Measurements from ENCODE around the gene ESRRB.
"Not testable (repeated sequence)": the region's sequence is repeated elsewhere in the genome, so short reads cannot be mapped to it uniquely, and the experiment has no call there.

The ESRRB gene

DNA sequence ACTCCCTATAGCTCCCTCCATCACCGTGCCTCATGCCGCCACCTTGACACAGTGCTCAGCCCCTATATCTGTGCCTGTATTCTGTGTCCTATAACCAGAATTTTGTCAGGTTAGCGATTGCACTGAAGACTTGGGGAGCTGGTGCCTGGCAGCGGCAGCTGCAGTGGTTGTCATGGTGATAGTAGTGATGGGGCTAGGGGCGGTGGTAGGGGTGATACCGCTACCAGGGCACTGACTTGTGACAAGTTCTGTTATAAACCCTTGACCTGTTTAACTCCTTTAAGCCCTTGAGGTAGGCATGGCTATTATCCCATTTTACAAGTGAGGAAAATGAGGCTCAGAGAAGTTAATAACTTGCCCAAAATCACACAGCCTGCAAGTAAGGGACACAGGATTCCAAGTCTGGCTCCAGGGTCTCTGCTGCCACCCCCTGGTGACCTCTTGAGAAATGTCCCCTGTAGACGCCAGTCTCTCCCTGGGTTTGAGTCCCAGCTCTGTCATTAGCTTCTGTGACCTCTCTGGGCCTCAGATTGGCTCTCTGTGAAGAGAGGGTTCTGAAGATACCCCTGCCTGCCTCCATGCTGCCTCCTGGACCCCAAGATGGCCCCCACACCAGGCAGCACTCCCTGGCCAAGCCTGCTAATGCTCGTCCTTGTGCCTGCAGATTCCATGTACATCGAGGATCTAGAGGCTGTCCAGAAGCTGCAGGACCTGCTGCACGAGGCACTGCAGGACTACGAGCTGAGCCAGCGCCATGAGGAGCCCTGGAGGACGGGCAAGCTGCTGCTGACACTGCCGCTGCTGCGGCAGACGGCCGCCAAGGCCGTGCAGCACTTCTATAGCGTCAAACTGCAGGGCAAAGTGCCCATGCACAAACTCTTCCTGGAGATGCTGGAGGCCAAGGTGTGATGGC, 121.9 kb downstream of the ESRRB start:
- DNase-seq (ENCODE audit: low read depth), result no peak

DNA sequence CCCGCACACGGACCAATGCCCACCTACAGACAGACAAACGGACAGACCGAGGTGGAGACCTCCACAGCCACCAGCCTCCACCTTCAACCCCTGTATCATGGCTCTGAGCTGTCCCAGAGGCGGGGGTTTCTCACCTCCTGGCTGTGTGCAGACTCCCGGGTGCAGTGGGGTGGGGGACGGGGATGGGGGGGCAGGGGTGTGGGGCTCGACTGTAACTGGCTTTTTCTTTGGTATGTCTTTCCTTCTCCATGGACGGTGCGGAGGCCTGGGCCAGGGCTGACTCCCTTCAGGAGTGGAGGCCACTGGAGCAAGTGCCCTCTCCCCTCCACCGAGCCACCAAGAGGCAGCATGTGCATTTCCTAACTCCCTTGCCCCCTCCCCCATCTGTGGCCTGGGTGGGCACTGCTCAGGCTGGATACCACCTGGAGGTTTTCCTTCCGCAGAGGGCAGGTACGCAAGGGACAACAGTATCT, 122.6 kb downstream of the ESRRB start:
- no peak for DNase-seq (ENCODE audit: low read depth)

DNA sequence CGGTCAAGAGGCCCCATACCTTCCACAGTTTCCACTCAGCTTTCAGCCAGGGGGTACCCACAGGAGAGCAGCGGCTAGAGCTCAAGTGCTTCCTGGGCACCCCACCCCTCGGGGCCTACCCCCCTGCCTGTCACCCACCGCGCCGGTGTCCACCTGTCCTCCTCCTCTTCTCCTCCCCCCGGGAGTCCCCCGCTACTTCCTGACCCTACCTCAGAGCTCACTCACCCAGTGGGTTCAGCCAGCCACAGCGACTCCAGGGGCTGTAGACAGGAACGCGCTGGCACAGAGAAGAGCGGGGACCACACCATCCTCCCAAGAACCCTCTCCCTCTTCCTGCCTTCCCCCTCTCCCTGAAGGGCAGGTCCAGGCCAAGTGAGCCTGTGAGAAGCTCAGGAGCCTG, 123.0 kb downstream of the ESRRB start:
- DNase-seq (ENCODE audit: low read depth), result no peak

- no peak for DNase-seq (ENCODE audit: low read depth)
These were observed 123.5 kb downstream of the ESRRB start for GRCh38 chr14:76499399-76499798.

GRCh38 chr14:76500011-76500410, 124.1 kb downstream of the ESRRB start:
- no peak for DNase-seq (ENCODE audit: low read depth)

GRCh38 chr14:76500480-76500879, 124.5 kb downstream of the ESRRB start:
- no peak for DNase-seq (ENCODE audit: low read depth)

GRCh38 chr14:76501156-76501720, 125.3 kb downstream of the ESRRB start:
- DNase-seq (ENCODE audit: low read depth), result no peak

DNA sequence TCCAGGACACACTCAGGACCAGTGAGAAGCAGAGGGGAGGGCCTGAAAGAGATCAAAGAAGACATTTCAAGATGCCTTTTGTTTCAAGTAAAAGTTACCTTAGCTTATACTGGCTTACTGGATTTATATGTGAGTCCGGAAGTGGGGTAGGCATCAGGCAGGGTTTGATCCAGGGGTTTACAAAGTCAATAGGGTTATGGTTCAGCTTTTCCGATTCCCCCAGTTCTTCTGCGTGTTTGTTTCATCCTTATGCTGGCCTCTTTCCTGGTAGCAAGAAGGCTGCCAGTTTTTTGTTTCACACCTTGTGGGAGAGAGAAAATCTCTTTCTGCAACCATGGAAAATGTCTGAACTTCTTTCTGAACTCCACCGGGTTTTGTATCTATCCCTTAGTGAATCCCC, 126.3 kb downstream of the ESRRB start:
- DNase-seq (ENCODE audit: low read depth), result no peak

- no peak for DNase-seq (ENCODE audit: low read depth)
These were observed 126.7 kb downstream of the ESRRB start for GRCh38 chr14:76502638-76503037.

DNA sequence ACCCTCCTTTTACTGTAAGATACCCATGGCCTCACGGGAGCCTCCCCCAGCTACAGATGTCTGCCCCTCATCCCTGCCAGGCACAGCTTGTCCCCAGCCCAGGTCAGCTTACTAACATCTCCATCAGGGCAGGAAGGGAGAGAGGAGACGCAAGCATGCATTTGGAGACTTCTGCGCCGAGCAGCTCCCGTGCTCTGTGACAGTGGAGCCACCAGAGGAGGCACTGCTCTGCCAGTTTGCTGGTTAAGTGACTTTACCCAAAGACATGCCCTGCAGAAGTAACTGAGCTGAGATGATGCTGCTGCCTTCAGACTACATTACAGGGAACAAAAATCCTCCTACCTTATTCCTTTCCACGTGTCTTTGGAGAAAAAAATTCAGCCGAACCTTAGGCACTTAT, 133.4 kb downstream of the ESRRB start:
- DNase-seq (ENCODE audit: low read depth), result no peak

- no peak for DNase-seq (ENCODE audit: low read depth)
These were observed 134.2 kb downstream of the ESRRB start for GRCh38 chr14:76510181-76510580.

GRCh38 chr14:76514213-76514998, 138.5 kb downstream of the ESRRB start:
- no peak for DNase-seq (ENCODE audit: low read depth)

DNA sequence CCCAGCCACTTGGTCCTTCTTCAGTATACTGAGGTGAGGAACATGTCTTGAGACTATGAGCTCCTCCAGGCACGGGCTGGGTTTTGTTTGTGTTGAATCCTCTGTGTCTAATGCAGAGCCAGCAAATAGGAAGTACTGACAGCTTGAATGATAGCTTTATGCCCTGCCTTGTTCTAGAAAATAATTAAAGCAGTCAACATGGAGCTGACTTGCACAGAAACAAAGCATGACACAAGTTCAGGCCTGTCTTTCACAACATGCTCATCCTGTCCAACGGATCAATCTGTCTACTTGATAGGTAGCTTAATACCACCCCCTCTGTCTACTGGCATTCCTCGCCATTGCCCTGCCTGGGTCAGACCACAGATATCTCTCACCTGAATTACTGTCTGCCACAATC, 140.9 kb downstream of the ESRRB start:
- no peak for DNase-seq (ENCODE audit: low read depth)

- DNase-seq (ENCODE audit: low read depth), result no peak
These were observed 142.4 kb downstream of the ESRRB start for GRCh38 chr14:76518366-76518765.

DNA sequence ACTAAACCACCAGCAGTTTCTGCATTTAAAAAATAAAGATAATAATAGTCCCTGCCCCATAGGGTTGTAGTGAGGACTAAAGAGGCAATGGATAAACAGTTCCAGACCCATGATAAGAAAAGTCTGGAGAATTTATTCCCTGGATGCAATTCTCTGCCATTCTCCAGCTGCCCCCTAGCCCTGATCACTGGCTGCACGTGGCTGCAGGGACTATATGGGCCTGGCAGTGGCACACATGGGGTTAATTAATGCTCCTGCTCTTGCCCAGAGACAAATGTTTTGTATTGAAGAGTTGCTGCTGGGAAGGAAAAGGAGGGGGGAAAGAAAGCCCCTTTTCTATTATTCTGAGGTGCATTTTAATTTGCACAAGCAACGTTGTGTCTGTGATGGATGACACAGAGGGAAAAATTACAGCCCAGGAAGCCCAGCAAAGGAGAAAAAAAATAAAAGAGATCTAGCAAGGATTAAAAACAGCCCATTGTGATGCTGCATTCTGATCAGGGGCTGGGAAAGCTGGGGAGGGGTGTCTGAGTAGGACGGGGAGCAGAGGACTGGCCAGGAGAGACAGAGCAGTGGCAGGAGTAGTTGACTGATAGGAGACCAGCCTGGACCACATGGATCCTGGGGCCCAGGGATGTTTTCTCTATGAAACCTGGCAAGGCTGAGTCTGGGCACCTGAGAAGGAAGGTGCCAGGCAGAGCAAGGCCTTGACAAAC, 149.3 kb downstream of the ESRRB start:
- DNase-seq (ENCODE audit: low read depth), result no peak

DNA sequence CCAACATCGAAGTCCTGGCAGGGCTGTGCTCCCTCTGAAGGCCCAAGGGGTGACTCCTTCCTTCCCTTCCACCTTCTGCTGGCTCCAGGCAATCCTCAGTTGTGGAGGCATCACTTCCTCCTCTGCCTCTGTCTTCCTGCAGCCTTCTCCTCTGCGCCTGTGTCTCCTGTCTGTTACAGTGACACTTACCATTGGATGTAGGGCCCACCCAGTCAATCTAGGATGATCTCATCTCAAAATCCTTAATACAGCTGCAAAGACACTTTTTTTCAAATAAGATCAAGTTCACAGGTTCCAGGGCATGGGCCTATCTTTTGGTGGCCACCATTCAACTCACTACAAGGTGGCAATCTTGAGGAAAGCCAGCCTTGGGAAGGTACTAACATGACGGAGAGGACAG, 155.1 kb downstream of the ESRRB start:
- DNase-seq (ENCODE audit: low read depth), result no peak

- DNase-seq (ENCODE audit: low read depth), result no peak
These were observed 155.9 kb downstream of the ESRRB start for GRCh38 chr14:76531821-76532318.

- DNase-seq (ENCODE audit: low read depth), result not testable (repeated sequence)
These were observed 160.7 kb downstream of the ESRRB start for GRCh38 chr14:76536636-76537035.

DNA sequence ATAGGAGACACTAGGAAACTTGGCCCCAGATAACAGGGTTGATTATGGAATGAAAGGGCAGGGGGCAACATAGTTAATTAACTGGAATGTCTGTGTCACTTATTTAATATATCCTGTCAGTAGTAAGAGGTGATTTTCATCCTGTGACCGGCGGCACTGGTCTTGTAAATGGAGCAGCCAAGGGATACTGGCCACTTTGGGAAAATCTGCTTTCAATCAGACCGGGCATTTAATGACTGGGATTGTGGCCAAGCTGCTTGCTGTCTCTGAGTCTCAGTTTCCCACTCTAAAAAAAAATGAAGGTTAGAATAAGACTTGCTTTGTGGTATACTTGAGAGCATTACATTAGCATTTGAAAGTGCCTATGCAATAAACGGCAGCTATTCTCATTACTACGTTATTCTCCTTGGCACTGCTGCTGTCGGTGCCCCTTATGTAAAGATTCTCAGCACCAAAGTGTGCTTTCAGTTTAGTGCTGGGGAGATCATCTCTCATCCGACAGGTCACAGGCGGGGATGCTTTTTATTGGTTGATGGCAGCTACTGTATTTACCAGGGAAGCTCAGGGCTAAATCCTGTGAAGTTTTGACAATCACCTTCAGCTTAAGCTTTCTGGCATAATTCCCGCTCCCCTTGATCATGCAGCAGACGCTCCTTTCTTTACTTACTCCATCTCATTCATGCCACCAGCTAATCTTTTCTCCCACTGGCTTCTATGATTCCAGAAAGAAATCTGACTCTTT, 162.1 kb downstream of the ESRRB start:
- DNase-seq (ENCODE audit: low read depth), result no peak

- DNase-seq (ENCODE audit: low read depth), result no peak
These were observed 162.7 kb downstream of the ESRRB start for GRCh38 chr14:76538648-76539008.

- no peak for DNase-seq (ENCODE audit: low read depth)
These were observed 163.2 kb downstream of the ESRRB start for GRCh38 chr14:76539130-76539529.

Data from activated T-helper 1 cell treated with Interleukin-2 at 50 U/mL for 16 hours (primary cell).